ENCODE results near the gene FNDC10.
A peak's percentile ranks its signal among the peaks of the same experiment; 100 is the strongest.
"Not testable (repeated sequence)": the region's sequence is repeated elsewhere in the genome, so short reads cannot be mapped to it uniquely, and the experiment has no call there.

Gene FNDC10

DNA sequence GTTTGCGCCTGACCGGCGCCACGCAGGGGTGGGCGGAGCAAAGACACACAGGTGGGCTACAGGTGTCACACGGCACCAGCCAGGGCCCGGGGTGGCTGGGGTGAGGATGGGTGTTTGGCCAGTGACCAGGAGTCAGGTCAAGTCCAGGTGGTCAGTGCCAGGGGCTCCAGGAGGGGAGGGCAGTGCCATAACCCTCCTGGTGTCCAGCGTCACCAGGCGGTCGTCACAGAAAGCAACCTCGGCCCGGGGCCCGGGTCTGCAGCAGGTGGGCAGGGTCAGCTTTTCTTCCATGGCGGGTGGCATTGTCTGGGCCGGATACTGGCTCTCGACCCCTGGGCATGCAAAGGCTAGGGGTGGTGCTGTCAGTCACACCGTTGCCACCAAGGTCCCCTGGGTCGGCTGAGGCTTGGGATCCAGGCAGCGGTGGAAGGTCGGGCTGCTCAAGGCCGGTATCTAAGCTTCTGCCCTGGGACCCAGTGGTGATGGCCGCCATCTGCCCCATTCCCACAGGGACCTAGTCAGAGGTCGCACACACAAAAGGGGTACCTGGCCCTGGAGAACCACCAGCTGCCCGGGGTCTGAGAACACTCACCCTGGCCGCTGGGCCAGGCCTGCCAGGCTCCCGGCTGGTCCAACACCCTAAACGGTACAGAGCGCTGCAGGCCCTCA is 1.8 kb downstream of the FNDC10 start:
- no peak for DNase-seq

DNA sequence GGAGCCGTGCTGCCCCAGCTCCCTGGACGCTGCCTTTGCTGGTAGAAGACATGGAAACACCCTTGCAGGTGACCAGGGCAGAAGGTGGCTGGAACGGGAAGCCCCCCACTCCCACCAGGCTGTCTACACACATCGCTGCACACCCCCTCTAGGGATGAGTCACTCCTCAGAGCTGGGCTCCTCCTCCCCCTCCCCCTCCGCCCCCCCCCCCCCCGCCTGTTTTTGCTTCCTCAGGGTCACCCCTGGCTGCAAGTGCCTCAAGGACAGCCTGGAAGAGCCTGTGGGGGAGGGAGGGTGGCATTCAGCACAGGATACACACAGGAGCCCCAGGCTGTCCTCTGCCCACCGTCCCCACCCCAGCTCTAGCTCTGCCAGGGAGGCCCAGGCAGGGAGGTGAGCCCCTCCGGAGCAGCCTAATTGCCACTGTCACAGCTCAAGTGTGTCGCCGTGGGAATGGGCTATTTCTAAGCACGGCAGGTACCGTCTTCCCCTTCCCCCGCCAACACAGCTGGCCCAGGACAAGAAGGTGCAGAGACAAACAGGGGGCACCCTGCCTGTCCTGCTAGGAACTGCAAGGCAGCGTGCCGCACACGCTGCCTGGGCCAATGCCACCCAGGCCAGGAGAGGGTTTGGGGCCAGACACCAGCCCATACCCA is 2.5 kb downstream of the FNDC10 start:
- DNase-seq, result no peak

DNA sequence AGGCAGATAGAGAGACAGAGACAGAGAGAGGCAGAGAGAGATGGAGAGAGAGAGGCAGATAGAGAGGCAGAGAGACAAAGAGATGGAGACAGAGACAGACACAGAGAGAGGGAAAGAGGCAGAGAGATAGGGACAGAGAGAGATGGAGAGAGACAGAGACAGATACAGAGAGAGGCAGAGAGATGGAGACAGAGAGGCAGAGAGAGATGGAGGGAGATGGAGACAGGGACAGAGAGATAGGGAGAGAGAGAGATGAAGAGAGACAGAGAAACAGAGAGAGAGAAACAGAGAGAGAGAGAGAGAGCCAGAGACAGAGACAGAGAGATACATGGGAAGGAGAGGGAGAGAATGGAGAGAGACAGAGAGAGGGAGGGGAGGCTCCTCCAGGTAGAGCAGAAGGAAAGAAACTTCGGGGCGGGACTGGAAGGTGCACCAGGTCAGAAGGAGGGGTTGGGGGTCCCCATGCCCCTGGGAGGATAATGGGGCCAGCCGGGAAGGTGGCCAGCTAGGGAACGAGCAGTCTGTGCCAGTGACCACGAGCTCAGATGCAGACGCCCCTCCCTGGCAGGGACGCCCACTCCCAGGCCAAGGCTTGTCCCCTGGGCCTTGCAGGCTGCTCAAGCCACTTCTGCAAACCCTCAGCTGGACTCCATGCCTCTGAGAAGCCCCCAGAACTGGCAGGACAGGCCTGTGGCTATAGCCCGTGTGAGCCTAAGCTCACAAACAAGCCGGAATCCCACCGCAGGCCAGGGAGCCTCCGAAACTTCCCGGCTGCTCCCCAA is 3.3 kb downstream of the FNDC10 start:
- DNase-seq, result no peak

DNA sequence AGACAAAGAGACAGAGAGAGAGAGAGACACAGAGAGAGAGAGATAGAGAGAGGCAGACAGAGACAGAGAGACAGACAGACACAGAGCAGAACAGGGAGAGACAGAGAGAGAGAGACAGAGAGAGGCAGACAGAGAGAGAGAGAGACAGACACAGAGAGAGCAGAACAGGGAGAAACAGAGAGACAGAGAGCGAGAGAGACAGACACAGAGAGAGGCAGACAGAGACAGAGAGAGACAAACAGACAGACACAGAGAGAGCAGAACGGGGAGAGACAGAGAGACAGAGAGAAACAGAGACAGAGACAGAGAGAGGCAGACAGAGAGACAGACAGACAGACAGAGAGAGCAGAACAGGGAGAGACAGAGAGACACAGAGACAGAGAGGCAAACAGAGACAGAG is 4.6 kb downstream of the FNDC10 start:
- DNase-seq, result not testable (repeated sequence)

DNA sequence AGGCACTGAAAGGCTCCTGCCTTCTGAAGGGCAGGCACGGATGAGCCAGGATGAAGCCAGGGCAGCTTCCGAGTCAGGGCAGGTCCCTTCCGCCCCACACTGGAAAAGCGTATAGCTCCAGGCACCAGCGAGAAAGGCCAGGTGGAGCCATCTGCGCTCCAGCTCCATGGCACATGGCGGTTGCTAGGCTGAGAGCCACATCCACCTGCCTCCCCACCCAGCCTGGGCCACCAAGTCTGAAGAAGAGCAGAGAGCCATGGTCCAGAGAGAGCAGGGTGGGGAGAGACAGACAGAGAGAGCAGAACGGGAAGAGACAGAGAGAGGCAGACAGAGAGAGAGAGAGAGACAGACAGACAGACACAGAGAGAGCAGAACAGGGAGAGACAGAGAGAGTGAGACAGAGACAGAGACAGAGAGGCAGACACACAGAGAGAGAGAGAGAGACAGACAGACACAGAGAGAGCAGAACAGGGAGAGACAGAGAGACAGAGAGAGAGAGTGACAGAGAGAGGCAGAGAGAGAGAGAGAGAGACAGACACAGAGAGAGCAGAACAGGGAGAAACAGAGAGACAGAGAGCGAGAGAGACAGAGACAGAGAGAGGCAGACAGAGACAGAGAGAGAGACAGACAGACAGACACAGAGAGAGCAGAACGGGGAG is 5.2 kb downstream of the FNDC10 start:
- DNase-seq, result no peak

DNA sequence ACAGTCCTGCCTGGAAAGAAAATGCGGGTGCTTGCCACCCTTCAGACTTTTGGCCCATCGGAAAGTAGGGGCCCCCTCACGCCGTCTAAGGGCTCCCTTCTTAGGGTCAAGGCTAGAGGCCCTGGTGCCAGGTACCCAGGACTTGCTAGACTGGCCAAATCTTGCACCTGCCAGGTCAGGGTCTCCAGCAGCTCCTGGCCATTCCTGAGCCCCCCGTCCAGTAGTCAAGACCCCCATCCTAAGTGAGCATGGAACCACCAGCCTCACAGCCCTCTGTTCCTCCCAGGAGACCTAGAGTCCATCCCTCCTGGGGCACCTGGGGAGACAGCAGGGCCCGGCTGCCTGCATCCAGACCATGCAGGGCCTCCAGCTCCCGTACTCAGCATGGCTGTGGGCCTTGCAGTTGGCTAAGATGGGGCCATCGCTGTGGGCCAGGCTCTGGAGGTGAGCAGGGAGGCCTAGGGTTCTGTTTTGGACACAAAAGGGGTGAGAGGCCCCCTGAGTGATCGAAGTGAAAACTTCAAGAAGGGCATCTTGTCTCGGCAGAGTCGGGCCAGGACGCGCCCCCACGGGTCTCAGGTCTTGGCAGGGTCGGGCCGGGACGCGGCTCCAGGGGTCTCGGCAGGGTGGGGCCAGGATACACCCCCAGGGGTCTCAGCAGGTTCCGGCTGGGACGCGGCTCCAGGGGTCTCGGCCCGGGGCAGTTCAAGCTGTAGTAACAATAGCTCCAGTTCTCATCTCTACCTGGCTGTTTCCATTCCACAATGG is 5.9 kb downstream of the FNDC10 start:
- no peak for DNase-seq

DNA sequence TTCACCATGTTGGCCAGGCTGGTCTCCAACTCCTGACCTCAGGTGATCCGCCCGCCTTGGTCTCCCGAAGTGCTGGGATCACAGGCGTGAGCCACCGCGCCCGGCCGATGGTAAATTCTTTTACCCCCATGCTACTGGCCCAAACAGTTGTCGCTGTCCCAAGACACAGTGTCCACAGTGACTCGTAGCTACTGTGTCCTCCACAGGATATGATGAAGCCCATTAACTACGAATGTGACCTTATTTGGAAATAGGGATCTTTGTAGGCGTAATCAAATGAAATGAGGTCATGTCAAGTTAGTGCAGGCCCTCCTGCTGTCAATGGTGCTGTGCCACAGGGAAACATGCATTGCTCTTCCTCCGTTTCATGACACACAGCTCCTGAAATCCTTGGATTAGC is 8.5 kb downstream of the FNDC10 start:
- no peak for DNase-seq

DNA sequence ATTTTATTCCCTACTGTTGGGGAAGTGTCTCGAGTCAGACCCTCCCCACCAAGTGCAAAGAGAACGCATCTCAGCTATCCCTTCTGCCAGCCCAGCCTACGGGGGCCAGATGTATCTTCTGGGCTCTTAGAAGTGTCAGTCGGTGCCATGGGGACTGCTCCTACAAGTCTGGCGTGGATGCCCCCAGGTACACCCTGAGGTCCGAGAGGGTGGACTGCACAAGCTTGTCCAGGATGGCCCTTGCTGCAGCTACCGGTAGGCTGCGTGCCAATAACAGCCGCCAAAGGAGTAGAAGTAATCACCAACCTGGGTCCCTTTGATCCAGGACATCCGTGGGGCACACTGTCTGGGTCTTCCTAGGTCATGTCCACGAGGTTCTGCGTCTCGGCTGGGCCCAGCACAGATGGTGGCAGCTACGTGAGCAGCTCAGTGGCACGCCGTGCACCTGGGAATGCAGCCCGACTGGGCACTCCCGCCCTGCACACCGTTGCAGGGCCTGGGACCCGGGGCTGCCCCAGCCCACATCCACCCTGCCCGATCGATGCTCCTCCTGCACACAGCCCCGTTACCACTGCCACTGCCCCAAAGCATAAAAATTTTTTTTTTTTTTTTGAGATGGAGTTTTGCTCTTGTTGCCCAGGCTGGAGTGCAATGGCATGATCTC is 16.5 kb downstream of the FNDC10 start:
- no peak for DNase-seq

DNA sequence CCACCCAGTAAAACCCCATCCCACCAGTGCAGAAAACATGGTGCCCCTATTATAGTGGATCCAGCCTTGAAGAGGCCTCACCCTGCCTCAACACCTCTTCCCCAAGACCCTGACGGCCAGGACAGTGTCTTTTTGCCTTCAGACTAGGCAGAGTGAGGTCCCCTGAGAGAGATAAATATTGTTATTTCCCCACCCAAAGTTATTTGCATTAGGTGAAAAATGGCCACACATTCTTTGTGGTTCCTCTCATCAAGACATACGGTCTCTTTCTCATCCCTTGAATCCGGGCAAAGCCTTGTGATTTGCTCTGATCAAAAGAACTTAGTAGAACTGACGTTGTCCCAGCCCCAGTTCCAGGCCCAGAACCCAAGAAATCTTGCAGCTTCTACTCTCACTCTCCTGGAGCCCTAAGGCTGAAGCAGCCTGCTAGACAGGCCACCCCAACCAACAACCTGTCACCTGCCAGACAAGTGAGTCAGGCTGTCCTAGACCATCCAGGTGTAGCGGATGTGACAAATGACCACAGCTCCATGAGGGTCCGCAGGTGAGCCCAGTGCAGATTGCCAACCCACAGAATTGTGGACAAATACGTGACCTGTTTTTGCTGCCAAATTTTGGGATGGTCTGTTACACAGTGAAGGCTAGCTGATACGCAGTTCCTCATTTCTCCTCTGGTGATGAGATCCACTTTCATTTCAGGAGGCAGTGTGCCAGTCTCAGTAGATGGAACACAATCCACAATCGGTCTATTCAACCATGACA is 17.2 kb downstream of the FNDC10 start:
- DNase-seq, result no peak

DNA sequence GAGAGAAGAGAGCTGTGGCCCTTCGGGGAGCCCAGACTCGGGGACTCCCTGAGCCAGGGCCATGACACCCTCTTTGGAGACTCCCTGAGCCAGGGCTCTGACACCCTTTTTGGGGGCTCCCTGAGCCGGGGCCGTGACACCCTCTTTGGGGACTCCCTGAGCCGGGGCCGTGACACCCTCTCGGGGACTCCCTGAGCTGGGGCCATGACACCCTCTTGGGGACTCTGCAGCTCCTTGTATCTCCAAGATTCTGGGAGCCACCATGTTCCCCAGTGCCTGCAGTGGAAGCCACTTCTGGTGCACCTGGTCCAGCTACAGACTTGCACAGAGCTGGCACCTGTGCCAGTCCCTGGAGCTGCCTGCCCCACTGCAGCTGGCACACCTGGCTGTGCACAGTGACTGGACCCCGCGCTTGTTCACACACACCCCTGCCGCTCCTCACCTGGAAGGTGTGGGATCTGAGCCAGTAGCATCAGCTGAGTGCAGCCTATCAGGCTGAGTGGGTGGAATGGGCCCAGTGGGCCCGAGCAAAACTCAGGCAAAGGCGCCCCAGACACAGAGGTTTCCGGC is 21.5 kb downstream of the FNDC10 start:
- DNase-seq, result no peak

DNA sequence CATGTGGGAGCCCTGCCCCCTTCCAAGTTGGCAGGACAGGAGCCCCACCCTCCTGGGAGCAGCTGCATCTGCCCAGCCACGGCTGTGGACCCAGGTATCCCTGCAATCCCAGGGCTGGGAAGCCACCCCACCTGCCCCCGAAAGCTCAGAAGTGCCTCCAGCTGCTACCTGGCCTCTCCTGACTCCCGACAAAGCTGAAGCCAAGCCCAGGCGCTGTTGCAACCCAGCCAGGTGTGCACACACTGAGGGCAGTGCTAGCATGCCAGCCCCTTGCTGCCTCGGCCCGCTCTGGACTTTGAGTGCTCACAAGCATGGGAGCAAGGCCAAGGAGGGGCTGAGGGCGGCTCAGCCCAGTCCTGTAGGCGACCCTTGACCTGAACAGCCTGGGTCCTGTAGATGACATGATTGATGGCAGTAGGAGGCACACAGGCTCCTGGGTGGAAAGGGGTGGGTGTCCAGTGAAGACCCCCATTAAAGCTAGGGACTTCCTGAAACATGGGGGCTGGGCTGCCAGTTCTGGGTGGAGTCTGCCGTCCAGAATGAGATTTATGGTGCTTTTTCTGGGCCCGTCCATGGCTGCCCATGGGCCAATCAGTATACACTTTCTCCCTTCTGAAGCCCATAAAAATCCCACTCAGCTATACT is 22.4 kb downstream of the FNDC10 start:
- DNase-seq, result no peak

DNA sequence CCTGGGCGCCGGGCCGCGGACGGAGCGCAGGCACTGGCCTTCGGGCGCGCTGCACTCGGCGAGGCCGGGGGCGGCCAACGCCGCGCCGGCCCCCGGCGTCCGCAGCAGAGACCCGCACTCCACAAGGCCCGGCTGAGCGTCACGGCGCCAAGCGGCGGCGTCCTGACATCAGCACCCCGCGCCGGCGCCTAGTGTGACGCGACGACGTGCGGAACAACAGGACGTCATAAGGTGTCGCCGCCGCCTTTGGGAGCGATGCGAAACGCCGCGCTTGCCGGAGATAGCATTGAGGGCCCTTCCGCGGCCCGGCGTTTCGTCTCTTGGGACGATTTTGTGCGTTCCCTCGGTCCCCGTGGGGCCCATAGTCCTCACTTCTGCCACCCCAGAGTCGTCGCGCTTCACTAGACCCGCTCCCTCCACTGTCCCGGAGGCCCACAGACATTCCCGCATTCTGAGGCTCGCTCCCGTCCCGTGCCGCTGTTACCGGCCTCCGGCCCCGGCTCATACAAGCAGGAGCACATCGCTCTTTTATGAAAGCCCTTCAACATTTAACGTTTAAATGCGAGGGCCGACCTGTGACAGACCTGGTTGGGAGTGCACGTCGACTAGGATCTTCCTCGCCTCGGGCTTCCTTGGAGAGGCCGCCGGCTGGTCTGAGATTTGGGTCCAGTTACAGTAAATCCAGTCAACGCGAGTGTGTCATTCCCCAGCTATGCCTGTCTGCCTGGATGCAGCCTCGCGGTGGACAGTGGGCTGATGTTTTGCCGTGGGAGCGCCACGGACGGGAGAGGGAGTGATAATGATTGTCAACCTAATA is 25.0 kb downstream of the FNDC10 start, which contains the start of gene SSU72:
TSS of gene SSU72 (minus strand) at position 143 of the 817 bp plus-strand sequence. CDS start 306 bp downstream, outside the sequence.
- DNase-seq, result peak; percentile 73

DNA sequence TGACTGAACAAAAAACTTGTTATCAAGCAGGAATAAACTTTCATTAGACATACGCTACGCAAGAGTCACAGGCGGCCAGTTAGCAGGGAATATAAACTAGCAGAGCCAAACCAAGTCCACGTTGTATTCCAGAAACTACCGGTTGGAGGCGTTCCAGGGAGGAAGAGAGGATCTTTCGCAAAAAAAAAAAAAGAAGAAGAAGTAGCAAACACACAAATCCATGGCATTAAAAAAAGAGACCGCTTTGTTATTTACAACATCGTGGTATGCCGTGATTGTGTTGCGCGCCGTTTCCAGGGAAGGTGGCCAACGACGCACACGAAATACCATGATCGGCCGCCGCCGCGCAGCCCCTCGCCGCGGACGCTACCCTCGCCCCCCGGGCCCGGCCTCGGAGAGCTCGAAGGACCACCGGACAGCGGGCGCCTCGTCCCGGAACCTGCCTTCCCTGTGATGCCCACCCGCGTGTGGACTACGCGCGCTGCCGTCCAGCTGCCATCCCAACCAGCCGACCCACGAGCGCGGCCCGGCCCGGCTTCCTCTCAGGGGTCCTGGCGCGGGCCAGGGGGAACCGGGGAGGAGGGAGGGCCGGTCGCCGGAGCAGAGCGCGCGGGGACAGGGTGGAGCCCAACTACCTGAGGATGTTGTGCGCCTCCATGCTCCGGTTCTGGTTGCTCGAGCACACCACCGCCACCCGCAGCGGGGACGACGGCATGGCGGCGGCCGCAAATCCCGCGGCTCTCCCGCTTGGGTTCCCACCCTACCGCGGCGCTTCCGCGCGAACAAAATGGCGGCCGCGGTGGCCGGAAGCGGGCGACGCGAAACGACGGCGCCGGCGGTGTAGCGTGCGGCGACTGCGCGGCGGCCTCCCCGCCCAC is 25.9 kb downstream of the FNDC10 start:
- peak; percentile 45 for DNase-seq

DNA sequence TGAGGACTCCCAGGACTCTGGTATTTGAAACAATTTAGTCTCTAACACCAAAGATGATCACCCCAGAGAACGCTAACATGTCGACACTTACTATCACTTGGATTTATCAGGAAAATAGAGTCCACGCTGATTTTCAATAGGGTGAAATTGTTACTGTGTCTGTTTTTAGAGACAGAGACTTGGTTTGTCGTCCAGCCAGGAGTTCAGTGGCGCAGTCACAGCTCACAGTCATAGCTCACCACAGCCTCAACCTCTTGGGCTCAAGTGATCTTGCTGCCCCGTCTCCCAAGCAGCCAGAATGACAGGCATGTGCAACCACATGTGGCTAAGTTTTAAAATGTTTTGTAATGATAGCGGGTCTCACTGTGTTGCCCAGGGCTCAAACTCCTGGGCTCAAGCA is 30.6 kb downstream of the FNDC10 start:
- no peak for DNase-seq

DNA sequence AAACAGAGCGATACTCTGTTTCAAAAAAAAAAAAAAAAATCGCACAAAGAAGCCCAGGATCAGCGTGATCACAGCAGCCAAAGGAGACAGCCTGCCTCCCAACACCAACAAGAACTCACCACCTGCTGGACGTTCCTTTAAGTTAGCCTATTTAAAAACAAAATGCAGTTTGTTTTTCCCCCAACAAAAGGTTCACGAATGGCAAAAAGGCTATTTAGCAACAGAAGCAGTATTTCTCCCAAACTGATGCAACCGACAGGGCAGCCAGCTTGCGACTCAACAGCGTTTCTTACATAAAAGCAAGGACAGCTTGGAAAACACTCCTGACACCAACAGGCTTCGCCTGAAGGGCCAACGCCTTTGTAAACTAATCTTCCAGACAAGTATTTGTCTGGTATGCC is 32.0 kb downstream of the FNDC10 start:
- DNase-seq, result no peak

DNA sequence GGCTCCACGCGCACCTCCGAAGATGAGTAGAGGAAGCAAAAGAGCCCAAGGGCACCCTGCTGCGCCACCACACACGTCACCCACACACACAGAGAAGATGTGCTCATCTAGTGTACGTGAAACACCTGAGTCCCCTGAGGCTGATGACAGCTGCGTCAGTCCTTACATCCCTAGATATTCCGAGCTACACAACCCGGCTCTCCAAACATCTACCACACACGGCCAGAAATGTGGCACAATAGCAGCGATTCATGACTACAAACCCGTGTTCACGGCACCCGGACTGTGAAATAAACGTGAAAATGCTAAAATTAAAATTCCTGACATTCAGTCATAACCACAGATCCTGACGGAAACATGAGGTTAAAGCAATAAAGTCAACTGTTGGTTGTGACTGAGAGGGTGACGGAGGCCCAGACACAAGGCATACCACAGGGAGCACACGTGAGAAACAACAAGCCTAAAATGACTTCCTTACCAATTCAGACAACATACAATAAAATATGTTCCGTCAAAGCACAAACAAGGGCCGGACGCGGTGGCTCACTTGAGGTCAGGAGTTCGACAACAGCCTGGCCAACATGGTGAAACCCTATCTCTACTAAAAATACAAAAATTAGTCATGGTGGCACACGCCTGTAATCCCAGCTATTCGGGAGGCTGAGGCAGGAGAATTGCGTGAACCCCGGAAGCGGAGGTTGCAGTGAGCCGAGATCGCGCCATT is 32.6 kb downstream of the FNDC10 start:
- no peak for DNase-seq

DNA sequence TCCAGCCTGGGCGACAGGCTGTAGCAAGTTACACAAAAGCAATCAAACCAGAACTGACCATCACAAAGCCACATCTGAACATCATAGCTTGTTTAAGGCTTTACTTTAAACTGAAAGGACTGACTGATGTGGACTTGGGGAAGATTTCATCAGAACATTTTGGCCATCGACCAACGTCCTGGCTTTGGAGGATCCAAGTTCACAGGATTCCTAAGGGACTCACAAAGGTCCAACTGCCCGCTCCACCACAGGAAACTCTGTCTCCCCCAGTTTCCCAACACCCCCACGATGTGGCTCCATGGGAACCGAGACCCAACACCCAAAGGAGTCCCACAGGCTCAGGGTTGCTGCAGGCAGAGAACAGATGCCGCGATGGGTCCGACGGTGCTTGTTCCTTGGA is 34.6 kb downstream of the FNDC10 start:
- DNase-seq, result no peak

DNA sequence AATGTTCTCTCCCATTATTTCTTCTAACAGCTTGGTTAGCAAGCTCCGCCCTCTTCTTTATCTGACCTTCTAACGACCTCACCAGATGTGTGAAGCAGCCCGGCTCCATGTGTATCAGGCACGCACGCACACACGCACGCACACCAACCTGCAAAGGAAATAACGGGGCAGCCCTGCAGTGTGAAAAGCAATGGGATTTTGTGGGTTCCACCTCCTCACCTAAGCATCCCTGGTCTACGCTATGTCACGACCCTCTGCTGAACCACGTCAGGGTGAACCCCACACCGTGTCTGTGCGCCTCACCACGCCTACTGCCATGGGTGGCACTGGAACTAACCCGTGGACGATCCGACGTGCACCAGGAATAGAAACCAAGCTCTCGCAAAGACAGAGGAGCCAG is 35.7 kb downstream of the FNDC10 start:
- DNase-seq, result no peak
